ENCODE measurements around the gene CCNG2.

CCNG2 gene

GRCh38 chr4:77181720-77182119 is 24.7 kb downstream of the CCNG2 start:
- no peak overlapping the region for H3K4me3 ChIP-seq (ENCODE audit: low read depth, low read length)
- no peak for DNase-seq (ENCODE audit: low read depth)
- TF ChIP-seq CTCF (IDR thresholded peaks at IDR 0.05; ENCODE audit: low read depth, low read length) (no peak), POLR2A (IDR thresholded peaks at IDR 0.05; ENCODE audit: extremely low read depth, insufficient read length) (no peak), MAX (IDR thresholded peaks at IDR 0.05; ENCODE audit: low read depth, low read length) (no peak), MYC (IDR thresholded peaks at IDR 0.05; ENCODE audit: low read depth, low read length) (no peak)

GRCh38 chr4:77183777-77184420 is 26.9 kb downstream of the CCNG2 start:
- TF ChIP-seq POLR2A (IDR thresholded peaks at IDR 0.05; ENCODE audit: extremely low read depth, insufficient read length) (no peak), CTCF (IDR thresholded peaks at IDR 0.05; ENCODE audit: low read depth, low read length) (no peak), MYC (IDR thresholded peaks at IDR 0.05; ENCODE audit: low read depth, low read length) (no peak), MAX (IDR thresholded peaks at IDR 0.05; ENCODE audit: low read depth, low read length) (no peak)
- H3K4me3 ChIP-seq (ENCODE audit: low read depth, low read length) = no peak overlapping the region
- DNase-seq (ENCODE audit: low read depth) = no peak

GRCh38 chr4:77184974-77185373 is 28.0 kb downstream of the CCNG2 start:
- TF ChIP-seq CTCF (IDR thresholded peaks at IDR 0.05; ENCODE audit: low read depth, low read length) (no peak), MYC (IDR thresholded peaks at IDR 0.05; ENCODE audit: low read depth, low read length) (no peak), MAX (IDR thresholded peaks at IDR 0.05; ENCODE audit: low read depth, low read length) (no peak), POLR2A (IDR thresholded peaks at IDR 0.05; ENCODE audit: extremely low read depth, insufficient read length) (no peak)
- H3K4me3 ChIP-seq (ENCODE audit: low read depth, low read length) = no peak overlapping the region
- DNase-seq (ENCODE audit: low read depth) = no peak

GRCh38 chr4:77185686-77186085 is 28.7 kb downstream of the CCNG2 start:
- no peak for DNase-seq (ENCODE audit: low read depth)
- no peak for TF ChIP-seq POLR2A (IDR thresholded peaks at IDR 0.05; ENCODE audit: extremely low read depth, insufficient read length)
- no peak for TF ChIP-seq CTCF (IDR thresholded peaks at IDR 0.05; ENCODE audit: low read depth, low read length)
- no peak for TF ChIP-seq MYC (IDR thresholded peaks at IDR 0.05; ENCODE audit: low read depth, low read length)
- TF ChIP-seq MAX (IDR thresholded peaks at IDR 0.05; ENCODE audit: low read depth, low read length) = no peak
- H3K4me3 ChIP-seq (ENCODE audit: low read depth, low read length) = no peak overlapping the region

- no peak overlapping the region for H3K4me3 ChIP-seq (ENCODE audit: low read depth, low read length)
- no peak for DNase-seq (ENCODE audit: low read depth)
- TF ChIP-seq CTCF (IDR thresholded peaks at IDR 0.05; ENCODE audit: low read depth, low read length) (no peak), MYC (IDR thresholded peaks at IDR 0.05; ENCODE audit: low read depth, low read length) (no peak), MAX (IDR thresholded peaks at IDR 0.05; ENCODE audit: low read depth, low read length) (no peak), POLR2A (IDR thresholded peaks at IDR 0.05; ENCODE audit: extremely low read depth, insufficient read length) (no peak)
Observed at GRCh38 chr4:77187322-77187721, 30.3 kb downstream of the CCNG2 start.

All from NB4 (cell line).